ENCODE data around the gene RASA3. TPM values are rescaled to one million over a fixed set of nuclear protein-coding genes. Genes with fewer than 3 reads are reported as not detected.

RASA3 gene
- total and polyA plus RNA-seq, 2 of the 8 experiments (the other 6 are each of a cell fraction or from before 2014, with no cell fraction given), result 7.5 to 21.9 TPM

- TF ChIP-seq, protein P1, sequence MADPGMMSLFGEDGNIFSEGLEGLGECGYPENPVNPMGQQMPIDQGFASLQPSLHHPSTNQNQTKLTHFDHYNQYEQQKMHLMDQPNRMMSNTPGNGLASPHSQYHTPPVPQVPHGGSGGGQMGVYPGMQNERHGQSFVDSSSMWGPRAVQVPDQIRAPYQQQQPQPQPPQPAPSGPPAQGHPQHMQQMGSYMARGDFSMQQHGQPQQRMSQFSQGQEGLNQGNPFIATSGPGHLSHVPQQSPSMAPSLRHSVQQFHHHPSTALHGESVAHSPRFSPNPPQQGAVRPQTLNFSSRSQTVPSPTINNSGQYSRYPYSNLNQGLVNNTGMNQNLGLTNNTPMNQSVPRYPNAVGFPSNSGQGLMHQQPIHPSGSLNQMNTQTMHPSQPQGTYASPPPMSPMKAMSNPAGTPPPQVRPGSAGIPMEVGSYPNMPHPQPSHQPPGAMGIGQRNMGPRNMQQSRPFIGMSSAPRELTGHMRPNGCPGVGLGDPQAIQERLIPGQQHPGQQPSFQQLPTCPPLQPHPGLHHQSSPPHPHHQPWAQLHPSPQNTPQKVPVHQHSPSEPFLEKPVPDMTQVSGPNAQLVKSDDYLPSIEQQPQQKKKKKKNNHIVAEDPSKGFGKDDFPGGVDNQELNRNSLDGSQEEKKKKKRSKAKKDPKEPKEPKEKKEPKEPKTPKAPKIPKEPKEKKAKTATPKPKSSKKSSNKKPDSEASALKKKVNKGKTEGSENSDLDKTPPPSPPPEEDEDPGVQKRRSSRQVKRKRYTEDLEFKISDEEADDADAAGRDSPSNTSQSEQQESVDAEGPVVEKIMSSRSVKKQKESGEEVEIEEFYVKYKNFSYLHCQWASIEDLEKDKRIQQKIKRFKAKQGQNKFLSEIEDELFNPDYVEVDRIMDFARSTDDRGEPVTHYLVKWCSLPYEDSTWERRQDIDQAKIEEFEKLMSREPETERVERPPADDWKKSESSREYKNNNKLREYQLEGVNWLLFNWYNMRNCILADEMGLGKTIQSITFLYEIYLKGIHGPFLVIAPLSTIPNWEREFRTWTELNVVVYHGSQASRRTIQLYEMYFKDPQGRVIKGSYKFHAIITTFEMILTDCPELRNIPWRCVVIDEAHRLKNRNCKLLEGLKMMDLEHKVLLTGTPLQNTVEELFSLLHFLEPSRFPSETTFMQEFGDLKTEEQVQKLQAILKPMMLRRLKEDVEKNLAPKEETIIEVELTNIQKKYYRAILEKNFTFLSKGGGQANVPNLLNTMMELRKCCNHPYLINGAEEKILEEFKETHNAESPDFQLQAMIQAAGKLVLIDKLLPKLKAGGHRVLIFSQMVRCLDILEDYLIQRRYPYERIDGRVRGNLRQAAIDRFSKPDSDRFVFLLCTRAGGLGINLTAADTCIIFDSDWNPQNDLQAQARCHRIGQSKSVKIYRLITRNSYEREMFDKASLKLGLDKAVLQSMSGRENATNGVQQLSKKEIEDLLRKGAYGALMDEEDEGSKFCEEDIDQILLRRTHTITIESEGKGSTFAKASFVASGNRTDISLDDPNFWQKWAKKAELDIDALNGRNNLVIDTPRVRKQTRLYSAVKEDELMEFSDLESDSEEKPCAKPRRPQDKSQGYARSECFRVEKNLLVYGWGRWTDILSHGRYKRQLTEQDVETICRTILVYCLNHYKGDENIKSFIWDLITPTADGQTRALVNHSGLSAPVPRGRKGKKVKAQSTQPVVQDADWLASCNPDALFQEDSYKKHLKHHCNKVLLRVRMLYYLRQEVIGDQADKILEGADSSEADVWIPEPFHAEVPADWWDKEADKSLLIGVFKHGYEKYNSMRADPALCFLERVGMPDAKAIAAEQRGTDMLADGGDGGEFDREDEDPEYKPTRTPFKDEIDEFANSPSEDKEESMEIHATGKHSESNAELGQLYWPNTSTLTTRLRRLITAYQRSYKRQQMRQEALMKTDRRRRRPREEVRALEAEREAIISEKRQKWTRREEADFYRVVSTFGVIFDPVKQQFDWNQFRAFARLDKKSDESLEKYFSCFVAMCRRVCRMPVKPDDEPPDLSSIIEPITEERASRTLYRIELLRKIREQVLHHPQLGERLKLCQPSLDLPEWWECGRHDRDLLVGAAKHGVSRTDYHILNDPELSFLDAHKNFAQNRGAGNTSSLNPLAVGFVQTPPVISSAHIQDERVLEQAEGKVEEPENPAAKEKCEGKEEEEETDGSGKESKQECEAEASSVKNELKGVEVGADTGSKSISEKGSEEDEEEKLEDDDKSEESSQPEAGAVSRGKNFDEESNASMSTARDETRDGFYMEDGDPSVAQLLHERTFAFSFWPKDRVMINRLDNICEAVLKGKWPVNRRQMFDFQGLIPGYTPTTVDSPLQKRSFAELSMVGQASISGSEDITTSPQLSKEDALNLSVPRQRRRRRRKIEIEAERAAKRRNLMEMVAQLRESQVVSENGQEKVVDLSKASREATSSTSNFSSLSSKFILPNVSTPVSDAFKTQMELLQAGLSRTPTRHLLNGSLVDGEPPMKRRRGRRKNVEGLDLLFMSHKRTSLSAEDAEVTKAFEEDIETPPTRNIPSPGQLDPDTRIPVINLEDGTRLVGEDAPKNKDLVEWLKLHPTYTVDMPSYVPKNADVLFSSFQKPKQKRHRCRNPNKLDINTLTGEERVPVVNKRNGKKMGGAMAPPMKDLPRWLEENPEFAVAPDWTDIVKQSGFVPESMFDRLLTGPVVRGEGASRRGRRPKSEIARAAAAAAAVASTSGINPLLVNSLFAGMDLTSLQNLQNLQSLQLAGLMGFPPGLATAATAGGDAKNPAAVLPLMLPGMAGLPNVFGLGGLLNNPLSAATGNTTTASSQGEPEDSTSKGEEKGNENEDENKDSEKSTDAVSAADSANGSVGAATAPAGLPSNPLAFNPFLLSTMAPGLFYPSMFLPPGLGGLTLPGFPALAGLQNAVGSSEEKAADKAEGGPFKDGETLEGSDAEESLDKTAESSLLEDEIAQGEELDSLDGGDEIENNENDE (IDR thresholded peaks at IDR 0.05; ENCODE audit: insufficient replicate concordance, low read length), result no peak
- TF ChIP-seq JUN (IDR thresholded peaks at IDR 0.05; ENCODE audit: low read depth, low read length) (no peak), KDM5A (IDR thresholded peaks at IDR 0.05; ENCODE audit: low read length) (no peak)
Observed at GRCh38 chr13:114120591-114121011, 11.8 kb downstream of the RASA3 start (continued).
